Colonic mucosa (tissue), 4 donors: ENCODE measurements around the gene FYCO1. TPM values are rescaled to one million over a fixed set of nuclear protein-coding genes. Genes with fewer than 3 reads are reported as not detected.

Experiments used
- DNase-seq: peaks from one replicate; pipeline ENCODE4 v3.0.0-alpha.2; 2020
- H3K27ac ChIP-seq: fragments of 200-600 bp; one replicate; pipeline ENCODE4 v1.8.0; 2021
- H3K27me3 ChIP-seq: fragments of 200-600 bp; one replicate; pipeline ENCODE4 v1.8.0; 2021
- H3K36me3 ChIP-seq: fragments of 200-600 bp; one replicate; pipeline ENCODE4 v1.8.0; 2021
- H3K4me1 ChIP-seq: fragments of 200-600 bp; one replicate; pipeline ENCODE4 v1.8.0; 2021; ENCODE audit warnings: mild to moderate bottlenecking
- H3K4me3 ChIP-seq: fragments of 200-600 bp; one replicate; pipeline ENCODE4 v1.8.0; 2021
- H3K9ac ChIP-seq, 2 donors: one replicate each; pipeline ENCODE4 v1.7.0; 2013; ENCODE audit warnings: control low read depth in 2 of 2, low read depth in 2 of 2, low read length in 2 of 2
- H3K9me3 ChIP-seq: fragments of 200-600 bp; one replicate; pipeline ENCODE4 v1.8.0; 2021
- intact Hi-C: fragments of 100-400 bp; cut with DNase I; formaldehyde crosslinking; loops from one replicate; pipeline ENCODE4 v1.14.1; 2022
- total RNA-seq, 2 donors: library from RNA; stranded (reverse); fragmentation: NEBNext Ultra II Directional in 1 of 2; extraction: Animal tissue kit (Norgen Biotek cat#: 25700) in 1 of 2; gene quantifications; one replicate each; pipeline ENCODE4 v1.2.1, GENCODE V29; 2021
- TF ChIP-seq, protein P1 (sequence below): fragments of 200-600 bp; IDR thresholded peaks from one replicate; pipeline ENCODE4 v1.8.0; 2022; ENCODE audit warnings: antibody characterized with exemption, mild to moderate bottlenecking
- donor health status: healthy.
- donor health status: DM: no; HTN: no; CAD: no.
- donor health status: DM: no; HTN: no; CAD: no.

FYCO1 gene
- total RNA-seq, 2 donors from 2014 or later, result 21.7 to 30.8 TPM

GRCh38 chr3:46024131-46024530, 28.5 kb upstream of the FYCO1 start:
- no peak overlapping the region for H3K4me3 ChIP-seq
- DNase-seq, result no peak
- TF ChIP-seq, protein P1, sequence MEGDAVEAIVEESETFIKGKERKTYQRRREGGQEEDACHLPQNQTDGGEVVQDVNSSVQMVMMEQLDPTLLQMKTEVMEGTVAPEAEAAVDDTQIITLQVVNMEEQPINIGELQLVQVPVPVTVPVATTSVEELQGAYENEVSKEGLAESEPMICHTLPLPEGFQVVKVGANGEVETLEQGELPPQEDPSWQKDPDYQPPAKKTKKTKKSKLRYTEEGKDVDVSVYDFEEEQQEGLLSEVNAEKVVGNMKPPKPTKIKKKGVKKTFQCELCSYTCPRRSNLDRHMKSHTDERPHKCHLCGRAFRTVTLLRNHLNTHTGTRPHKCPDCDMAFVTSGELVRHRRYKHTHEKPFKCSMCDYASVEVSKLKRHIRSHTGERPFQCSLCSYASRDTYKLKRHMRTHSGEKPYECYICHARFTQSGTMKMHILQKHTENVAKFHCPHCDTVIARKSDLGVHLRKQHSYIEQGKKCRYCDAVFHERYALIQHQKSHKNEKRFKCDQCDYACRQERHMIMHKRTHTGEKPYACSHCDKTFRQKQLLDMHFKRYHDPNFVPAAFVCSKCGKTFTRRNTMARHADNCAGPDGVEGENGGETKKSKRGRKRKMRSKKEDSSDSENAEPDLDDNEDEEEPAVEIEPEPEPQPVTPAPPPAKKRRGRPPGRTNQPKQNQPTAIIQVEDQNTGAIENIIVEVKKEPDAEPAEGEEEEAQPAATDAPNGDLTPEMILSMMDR, result no peak
- H3K9ac ChIP-seq, result no peak overlapping the region
- intact Hi-C loops, result no loop called here
- H3K36me3 ChIP-seq, result no peaks in the 10 kb centered on the region
- no peak overlapping the region for H3K27ac ChIP-seq
- no peaks in the 10 kb centered on the region for H3K9me3 ChIP-seq
- no peaks in the 10 kb centered on the region for H3K4me1 ChIP-seq
- H3K27me3 ChIP-seq, result no peaks in the 10 kb centered on the region

- intact Hi-C loops, result no loop called here
- Histone ChIP-seq H3K9me3 (no peaks in the 10 kb centered on the region), H3K27me3 (no peaks in the 10 kb centered on the region), H3K4me1 (no peaks in the 10 kb centered on the region), H3K9ac (no peak overlapping the region), H3K36me3 (no peaks in the 10 kb centered on the region), H3K4me3 (no peak overlapping the region), H3K27ac (no peak overlapping the region)
- no peak for DNase-seq
- TF ChIP-seq, protein P1, result no peak
Measured at GRCh38 chr3:46022909-46023785, 27.5 kb upstream of the FYCO1 start.

- H3K27me3 ChIP-seq, result no peaks in the 10 kb centered on the region
- H3K4me3 ChIP-seq, result no peak overlapping the region
- H3K9ac ChIP-seq, result no peak overlapping the region
- H3K27ac ChIP-seq, result no peak overlapping the region
- DNase-seq, result no peak
- intact Hi-C loops, result no loop called here
- no peaks in the 10 kb centered on the region for H3K9me3 ChIP-seq
- H3K36me3 ChIP-seq, result no peaks in the 10 kb centered on the region
- no peaks in the 10 kb centered on the region for H3K4me1 ChIP-seq
- TF ChIP-seq, protein P1, result no peak
Measured at GRCh38 chr3:46021516-46021915, 25.9 kb upstream of the FYCO1 start.

- DNase-seq, result no peak
- H3K9me3 ChIP-seq, result no peaks in the 10 kb centered on the region
- H3K9ac ChIP-seq, result no peak overlapping the region
- no peak overlapping the region for H3K4me3 ChIP-seq
- no peaks in the 10 kb centered on the region for H3K4me1 ChIP-seq
- TF ChIP-seq, protein P1, result no peak
- intact Hi-C loops, result no loop called here
- no peak overlapping the region for H3K27ac ChIP-seq
- no peaks in the 10 kb centered on the region for H3K36me3 ChIP-seq
- no peaks in the 10 kb centered on the region for H3K27me3 ChIP-seq
Measured at GRCh38 chr3:46020766-46021510, 25.3 kb upstream of the FYCO1 start.

GRCh38 chr3:46019707-46020106, 24.1 kb upstream of the FYCO1 start:
- Histone ChIP-seq H3K27ac (no peak overlapping the region), H3K27me3 (no peaks in the 10 kb centered on the region), H3K4me3 (no peak overlapping the region), H3K4me1 (no peaks in the 10 kb centered on the region), H3K36me3 (no peaks in the 10 kb centered on the region), H3K9ac (no peak overlapping the region), H3K9me3 (no peaks in the 10 kb centered on the region)
- TF ChIP-seq, protein P1, result no peak
- no peak for DNase-seq
- intact Hi-C loops, result no loop called here
